ENCODE measurements around the gene SDR9C7.

SDR9C7 gene

GRCh38 chr12:56951582-56952339 is 17.6 kb upstream of the SDR9C7 start:
- H3K4ac ChIP-seq (ENCODE audit: low read length) = no peak overlapping the region
- no peak overlapping the region for H4K8ac ChIP-seq (ENCODE audit: low read depth, low read length)
- H3K4me3 ChIP-seq (ENCODE audit: low read length in 2 of 2) = no peak overlapping the region
- no peak overlapping the region for H3K27ac ChIP-seq (replicated peaks; ENCODE audit: low read length)
- no peak overlapping the region for H3K9ac ChIP-seq (ENCODE audit: low read depth, low read length, poor library complexity)
- no peak overlapping the region for H4K91ac ChIP-seq (ENCODE audit: low read depth, low read length, poor library complexity)
- no peak for DNase-seq (ENCODE audit: low spot score)
- H2BK5ac ChIP-seq (ENCODE audit: low read length) = no peak overlapping the region
- H2AK5ac ChIP-seq (ENCODE audit: low read depth, low read length) = no peak overlapping the region
- no peak overlapping the region for H3K4me2 ChIP-seq (ENCODE audit: insufficient read depth, low read length, poor library complexity, severe bottlenecking)
- peaks cover 0 to 5% of the 10 kb centered on the region in 2 donors for H3K36me3 ChIP-seq (replicated peaks in 1 of 2; ENCODE audit: control insufficient read depth in 2 of 2, insufficient read depth in 2 of 2, low read length in 2 of 2)
- H3K4me1 ChIP-seq (ENCODE audit: control insufficient read depth in 2 of 2, insufficient read depth in 1 of 2, low read depth in 1 of 2, low read length in 2 of 2) = no peaks in the 10 kb centered on the region
- H3K79me1 ChIP-seq (ENCODE audit: low read depth, low read length) = no peaks in the 10 kb centered on the region
- no peak overlapping the region for H2AFZ ChIP-seq (ENCODE audit: low read length)
- peaks cover 0 to 3% (median 0%) of the 10 kb centered on the region in 3 experiments for H3K27me3 ChIP-seq (ENCODE audit: control insufficient read depth in 3 of 3, insufficient read depth in 3 of 3, low read depth in 1 of 3, low read length in 3 of 3)
- WGBS, 2 donors (ENCODE audit: extremely low coverage in 2 of 2, insufficient read length in 2 of 2, insufficient replicate concordance in 1 of 2) = no CpG with 5 or more reads among the region's 11 CpGs
- H3K18ac ChIP-seq (ENCODE audit: low read length) = no peak overlapping the region
- H3K14ac ChIP-seq (ENCODE audit: low read length) = no peak overlapping the region
- H3K9me3 ChIP-seq (replicated peaks in 1 of 2; ENCODE audit: control insufficient read depth in 2 of 2, insufficient read depth in 1 of 2, low read depth in 1 of 2, low read length in 2 of 2) = peaks cover 0 to 10% of the 10 kb centered on the region in 2 donors
- H3K23ac ChIP-seq (ENCODE audit: low read depth, low read length, poor library complexity) = no peak overlapping the region
- H2BK12ac ChIP-seq (ENCODE audit: low read length) = no peak overlapping the region
- H2BK15ac ChIP-seq (ENCODE audit: low read length) = no peak overlapping the region
- H2BK120ac ChIP-seq (ENCODE audit: low read depth, low read length) = no peak overlapping the region

- Histone ChIP-seq H3K4me1 (ENCODE audit: control insufficient read depth in 2 of 2, insufficient read depth in 1 of 2, low read depth in 1 of 2, low read length in 2 of 2) (no peaks in the 10 kb centered on the region), H2BK15ac (ENCODE audit: low read length) (no peak overlapping the region), H3K27ac (replicated peaks; ENCODE audit: low read length) (no peak overlapping the region), H3K9me3 (replicated peaks in 1 of 2; ENCODE audit: control insufficient read depth in 2 of 2, insufficient read depth in 1 of 2, low read depth in 1 of 2, low read length in 2 of 2) (peaks cover 2 to 7% of the 10 kb centered on the region in 2 donors), H4K91ac (ENCODE audit: low read depth, low read length, poor library complexity) (no peak overlapping the region), H3K4me2 (ENCODE audit: insufficient read depth, low read length, poor library complexity, severe bottlenecking) (no peak overlapping the region), H3K36me3 (replicated peaks in 1 of 2; ENCODE audit: control insufficient read depth in 2 of 2, insufficient read depth in 2 of 2, low read length in 2 of 2) (peaks cover 0 to 5% of the 10 kb centered on the region in 2 donors), H2AFZ (ENCODE audit: low read length) (no peak overlapping the region), H3K27me3 (ENCODE audit: control insufficient read depth in 3 of 3, insufficient read depth in 3 of 3, low read depth in 1 of 3, low read length in 3 of 3) (no peaks in the 10 kb centered on the region), H2AK5ac (ENCODE audit: low read depth, low read length) (no peak overlapping the region), H3K4ac (ENCODE audit: low read length) (no peak overlapping the region), H2BK120ac (ENCODE audit: low read depth, low read length) (no peak overlapping the region), H2BK12ac (ENCODE audit: low read length) (no peak overlapping the region), H3K9ac (ENCODE audit: low read depth, low read length, poor library complexity) (no peak overlapping the region), H3K4me3 (ENCODE audit: low read length in 2 of 2) (no peak overlapping the region), H3K79me1 (ENCODE audit: low read depth, low read length) (no peaks in the 10 kb centered on the region), H3K14ac (ENCODE audit: low read length) (no peak overlapping the region), H2BK5ac (ENCODE audit: low read length) (no peak overlapping the region), H4K8ac (ENCODE audit: low read depth, low read length) (no peak overlapping the region), H3K18ac (ENCODE audit: low read length) (no peak overlapping the region), H3K23ac (ENCODE audit: low read depth, low read length, poor library complexity) (no peak overlapping the region)
- no peak for DNase-seq (ENCODE audit: low spot score)
- WGBS, 2 donors (ENCODE audit: extremely low coverage in 2 of 2, insufficient read length in 2 of 2, insufficient replicate concordance in 1 of 2) = no CpG with 5 or more reads among the region's 2 CpGs
These were observed 14.7 kb upstream of the SDR9C7 start for GRCh38 chr12:56948881-56949280.

- peaks cover 0 to 5% of the 10 kb centered on the region in 2 donors for H3K36me3 ChIP-seq (replicated peaks in 1 of 2; ENCODE audit: control insufficient read depth in 2 of 2, insufficient read depth in 2 of 2, low read length in 2 of 2)
These were observed 14.2 kb upstream of the SDR9C7 start for GRCh38 chr12:56948457-56948777.

GRCh38 chr12:56947633-56948456 is 13.6 kb upstream of the SDR9C7 start:
- Histone ChIP-seq H2AK5ac (ENCODE audit: low read depth, low read length) (no peak overlapping the region), H3K4me1 (ENCODE audit: control insufficient read depth in 2 of 2, insufficient read depth in 1 of 2, low read depth in 1 of 2, low read length in 2 of 2) (no peaks in the 10 kb centered on the region), H2AFZ (ENCODE audit: low read length) (no peak overlapping the region), H4K8ac (ENCODE audit: low read depth, low read length) (no peak overlapping the region), H3K4ac (ENCODE audit: low read length) (no peak overlapping the region), H2BK5ac (ENCODE audit: low read length) (no peak overlapping the region), H2BK12ac (ENCODE audit: low read length) (no peak overlapping the region), H3K79me1 (ENCODE audit: low read depth, low read length) (no peaks in the 10 kb centered on the region), H3K9ac (ENCODE audit: low read depth, low read length, poor library complexity) (no peak overlapping the region), H3K27me3 (ENCODE audit: control insufficient read depth in 3 of 3, insufficient read depth in 3 of 3, low read depth in 1 of 3, low read length in 3 of 3) (no peaks in the 10 kb centered on the region), H3K14ac (ENCODE audit: low read length) (peak overlapping the region; percentile 4), H3K23ac (ENCODE audit: low read depth, low read length, poor library complexity) (no peak overlapping the region), H3K4me2 (ENCODE audit: insufficient read depth, low read length, poor library complexity, severe bottlenecking) (no peak overlapping the region), H3K27ac (replicated peaks; ENCODE audit: low read length) (no peak overlapping the region), H4K91ac (ENCODE audit: low read depth, low read length, poor library complexity) (no peak overlapping the region), H2BK120ac (ENCODE audit: low read depth, low read length) (no peak overlapping the region), H3K9me3 (replicated peaks in 1 of 2; ENCODE audit: control insufficient read depth in 2 of 2, insufficient read depth in 1 of 2, low read depth in 1 of 2, low read length in 2 of 2) (peaks cover 4 to 7% of the 10 kb centered on the region in 2 donors), H3K18ac (ENCODE audit: low read length) (no peak overlapping the region), H3K4me3 (ENCODE audit: low read length in 2 of 2) (peak overlapping the region in 1 of 2 donors; percentile 54), H3K36me3 (replicated peaks in 1 of 2; ENCODE audit: control insufficient read depth in 2 of 2, insufficient read depth in 2 of 2, low read length in 2 of 2) (peaks cover 0 to 5% of the 10 kb centered on the region in 2 donors), H2BK15ac (ENCODE audit: low read length) (no peak overlapping the region)
- no peak for DNase-seq (ENCODE audit: low spot score)
- WGBS, 2 donors (ENCODE audit: extremely low coverage in 2 of 2, insufficient read length in 2 of 2, insufficient replicate concordance in 1 of 2) = no CpG with 5 or more reads among the region's 6 CpGs

More at GRCh38 chr12:56948457-56948777, 14.2 kb upstream of the SDR9C7 start:
- Histone ChIP-seq H4K91ac (ENCODE audit: low read depth, low read length, poor library complexity) (no peak overlapping the region), H3K27me3 (ENCODE audit: control insufficient read depth in 3 of 3, insufficient read depth in 3 of 3, low read depth in 1 of 3, low read length in 3 of 3) (no peaks in the 10 kb centered on the region), H3K4me3 (ENCODE audit: low read length in 2 of 2) (no peak overlapping the region), H4K8ac (ENCODE audit: low read depth, low read length) (no peak overlapping the region), H2BK5ac (ENCODE audit: low read length) (no peak overlapping the region), H3K4me1 (ENCODE audit: control insufficient read depth in 2 of 2, insufficient read depth in 1 of 2, low read depth in 1 of 2, low read length in 2 of 2) (no peaks in the 10 kb centered on the region), H3K9me3 (replicated peaks in 1 of 2; ENCODE audit: control insufficient read depth in 2 of 2, insufficient read depth in 1 of 2, low read depth in 1 of 2, low read length in 2 of 2) (peaks cover 4 to 7% of the 10 kb centered on the region in 2 donors), H3K4me2 (ENCODE audit: insufficient read depth, low read length, poor library complexity, severe bottlenecking) (no peak overlapping the region), H2BK15ac (ENCODE audit: low read length) (no peak overlapping the region), H2BK120ac (ENCODE audit: low read depth, low read length) (no peak overlapping the region), H2AFZ (ENCODE audit: low read length) (no peak overlapping the region), H3K23ac (ENCODE audit: low read depth, low read length, poor library complexity) (no peak overlapping the region), H3K18ac (ENCODE audit: low read length) (no peak overlapping the region), H3K4ac (ENCODE audit: low read length) (no peak overlapping the region), H2BK12ac (ENCODE audit: low read length) (no peak overlapping the region), H2AK5ac (ENCODE audit: low read depth, low read length) (no peak overlapping the region), H3K79me1 (ENCODE audit: low read depth, low read length) (no peaks in the 10 kb centered on the region), H3K27ac (replicated peaks; ENCODE audit: low read length) (no peak overlapping the region), H3K9ac (ENCODE audit: low read depth, low read length, poor library complexity) (no peak overlapping the region), H3K14ac (ENCODE audit: low read length) (peak overlapping the region; percentile 4)
- no peak for DNase-seq (ENCODE audit: low spot score)

Measured in neuronal stem cell (in vitro differentiated cells).